HepG2 (cell line): Measurements from ENCODE around the gene DEDD2. TPM values are rescaled to one million over a fixed set of nuclear protein-coding genes. Genes with fewer than 3 reads are reported as not detected.
A peak's percentile ranks its signal among the peaks of the same experiment; 100 is the strongest.

Experiments used
- ARNTL ChIP-seq: sonication (generic); formaldehyde crosslinking; IDR thresholded peaks from 2 replicates; pipeline ENCODE4 v1.4.0; 2020; ENCODE audit warnings: mild to moderate bottlenecking, missing genetic modification reagents
- CBX5 ChIP-seq: sonication (generic); formaldehyde crosslinking; IDR thresholded peaks from 2 replicates; pipeline ENCODE4 v1.4.0; 2020; ENCODE audit warnings: missing genetic modification reagents, borderline replicate concordance
- E2F5 ChIP-seq: sonication (generic); formaldehyde crosslinking; conservative IDR thresholded peaks from 2 replicates; pipeline ENCODE4 v1.4.0; 2020; ENCODE audit warnings: missing genetic modification reagents
- ELF4 ChIP-seq: sonication (generic); formaldehyde crosslinking; IDR thresholded peaks from 2 replicates; pipeline ENCODE4 v1.5.0; 2020; ENCODE audit warnings: missing genetic modification reagents, mild to moderate bottlenecking, moderate library complexity, borderline replicate concordance
- GPBP1L1 ChIP-seq: sonication (generic); formaldehyde crosslinking; IDR thresholded peaks from 2 replicates; pipeline ENCODE4 v1.5.0; 2020; ENCODE audit warnings: mild to moderate bottlenecking, missing genetic modification reagents
- HES4 ChIP-seq: sonication (generic); formaldehyde crosslinking; IDR thresholded peaks from 2 replicates; pipeline ENCODE4 v1.9.0; 2021; ENCODE audit warnings: mild to moderate bottlenecking, missing genetic modification reagents, borderline replicate concordance
- ISX ChIP-seq: sonication (generic); formaldehyde crosslinking; conservative IDR thresholded peaks from 2 replicates; pipeline ENCODE4 v1.5.0; 2020; ENCODE audit warnings: missing genetic modification reagents
- NR2F1 ChIP-seq, 2 experiments: fragments of 450-650 bp in 1 of 2; formaldehyde crosslinking in 1 of 2; IDR thresholded peaks; 2 replicates each; pipeline versions ENCODE4 v1.5.0 to v1.6.1; 2016 to 2020; ENCODE audit warnings: mild to moderate bottlenecking in 1 of 2, missing compliant biosample characterization in 1 of 2, missing genetic modification reagents in 1 of 2, moderate library complexity in 1 of 2
- PBX3 ChIP-seq: sonication (generic); formaldehyde crosslinking; IDR thresholded peaks from 2 replicates; pipeline ENCODE4 v1.8.1; 2023; ENCODE audit warnings: missing genetic modification reagents, inconsistent platforms, borderline replicate concordance
- RBFOX2 ChIP-seq: fragments of 200-400 bp; formaldehyde crosslinking; IDR thresholded peaks from 2 replicates; pipeline ENCODE4 v1.6.1; 2017; ENCODE audit warnings: low read depth, mild to moderate bottlenecking, low read length
- REXO4 ChIP-seq: sonication (generic); formaldehyde crosslinking; IDR thresholded peaks from 2 replicates; pipeline ENCODE4 v1.8.0; 2022; ENCODE audit warnings: missing genetic modification reagents, mild to moderate bottlenecking, borderline replicate concordance
- SAP130 ChIP-seq: IDR thresholded peaks from 2 replicates; pipeline ENCODE4 v1.6.1; 2016; ENCODE audit warnings: low read depth
- U2AF1 ChIP-seq: fragments of 200-400 bp; formaldehyde crosslinking; optimal IDR thresholded peaks from 2 replicates; pipeline ENCODE3; 2017; ENCODE audit warnings: mild to moderate bottlenecking, low read depth, low read length
- UBTF ChIP-seq: sonication (generic); formaldehyde crosslinking; IDR thresholded peaks from 2 replicates; pipeline ENCODE4 v1.4.0; 2020; ENCODE audit warnings: mild to moderate bottlenecking, missing genetic modification reagents
- ZBTB7B ChIP-seq: sonication (generic); formaldehyde crosslinking; IDR thresholded peaks from 2 replicates; pipeline ENCODE4 v1.4.0; 2020; ENCODE audit warnings: missing genetic modification reagents
- ZMAT3 ChIP-seq: sonication (generic); formaldehyde crosslinking; conservative IDR thresholded peaks from 2 replicates; pipeline ENCODE4 v1.7.0; 2021; ENCODE audit warnings: missing genetic modification reagents
- ZNF124 ChIP-seq: sonication (generic); formaldehyde crosslinking; IDR thresholded peaks from 2 replicates; pipeline ENCODE4 v1.4.0; 2020; ENCODE audit warnings: missing genetic modification reagents
- ZNF256 ChIP-seq: sonication (generic); formaldehyde crosslinking; conservative IDR thresholded peaks from 2 replicates; pipeline ENCODE4 v1.4.0; 2020; ENCODE audit warnings: missing genetic modification reagents
- ZNF34 ChIP-seq: sonication (generic); formaldehyde crosslinking; IDR thresholded peaks from 2 replicates; pipeline ENCODE4 v1.4.0; 2020; ENCODE audit warnings: mild to moderate bottlenecking, missing genetic modification reagents, borderline replicate concordance
- ZNF343 ChIP-seq: sonication (generic); formaldehyde crosslinking; IDR thresholded peaks from 2 replicates; pipeline ENCODE4 v1.4.0; 2020; ENCODE audit warnings: mild to moderate bottlenecking, missing genetic modification reagents
- ZNF749 ChIP-seq: sonication (generic); formaldehyde crosslinking; IDR thresholded peaks from 2 replicates; pipeline ENCODE4 v1.8.0; 2022; ENCODE audit warnings: mild to moderate bottlenecking, missing genetic modification reagents, moderate library complexity, borderline replicate concordance
- ZNF75D ChIP-seq: sonication (generic); formaldehyde crosslinking; IDR thresholded peaks from 2 replicates; pipeline ENCODE4 v1.8.1; 2023; ENCODE audit warnings: missing genetic modification reagents, mild to moderate bottlenecking, borderline replicate concordance
- ZSCAN20 ChIP-seq: sonication (generic); formaldehyde crosslinking; IDR thresholded peaks from 2 replicates; pipeline ENCODE4 v1.4.0; 2020; ENCODE audit warnings: missing genetic modification reagents, mild to moderate bottlenecking, borderline replicate concordance
- ZSCAN29 ChIP-seq: sonication (generic); formaldehyde crosslinking; conservative IDR thresholded peaks from 2 replicates; pipeline ENCODE4 v1.4.0; 2020; ENCODE audit warnings: mild to moderate bottlenecking, missing genetic modification reagents
- polyA plus RNA-seq, 8 experiments: library from polyadenylated mRNA; depleted of rRNA in 3 of 8; stranded (reverse) in 7 of 8; unstranded in 1 of 8; fragments of >200 nt; fragmentation: Illumina TruSeq in 4 of 8; extraction: Trizol in 4 of 8; gene quantifications; 2 replicates each; pipeline versions ENCODE4 v1.2.1 to v1.2.3, GENCODE V29; 2011 to 2016; ENCODE audit warnings: low read depth in 4 of 8, missing spikeins in 1 of 8, mixed read lengths in 1 of 8; ENCODE audit not compliant: insufficient read depth in 1 of 8
- total RNA-seq, 5 experiments: library from RNA; depleted of rRNA; stranded (reverse); fragments of >200 nt; fragmentation: Illumina TruSeq; extraction: Trizol; gene quantifications; 2 replicates each; pipeline ENCODE4 v1.2.3, GENCODE V29; 2016; ENCODE audit warnings: low read depth in 1 of 5

Gene DEDD2
- total and polyA plus RNA-seq, 2 of the 13 experiments (the other 11 are each of a cell fraction or from before 2014, with no cell fraction given) = 19.2 to 24.7 TPM

- TF ChIP-seq ZNF75D (CRISPR knock-in tag) (no peak), ZNF34 (no peak), ZSCAN29 (no peak), CBX5 (CRISPR knock-in tag) (peak; percentile 69; the same call in 1 of the 2 replicates), ELF4 (CRISPR knock-in tag) (no peak), REXO4 (CRISPR knock-in tag) (no peak), ISX (no peak), ZMAT3 (peak; percentile 86; the same call in 1 of the 2 replicates), UBTF (CRISPR knock-in tag) (peak; percentile 73), ZBTB7B (CRISPR knock-in tag) (peak; percentile 96), HES4 (CRISPR knock-in tag) (peak; percentile 62; the same call in 1 of the 2 replicates), RBFOX2 (peak; percentile 92), ZNF749 (CRISPR knock-in tag) (no peak), ZSCAN20 (CRISPR knock-in tag) (no peak), U2AF1 (no peak), ZNF343 (CRISPR knock-in tag) (no peak), ARNTL (no peak; the same call in 1 of the 2 replicates), PBX3 (CRISPR knock-in tag) (no peak), E2F5 (CRISPR knock-in tag) (no peak; the same call in 1 of the 2 replicates), ZNF256 (0 out of 2 replicates have a peak, but pooled peaks have one; percentile 18), NR2F1 (CRISPR knock-in tag; IDR thresholded peaks at IDR 0.05) (no peak), ZNF124 (CRISPR knock-in tag) (0 out of 2 replicates have a peak, but pooled peaks have one; percentile 39), SAP130 (CRISPR knock-in tag) (peak; percentile 94), GPBP1L1 (CRISPR knock-in tag) (no peak)
Measured at GRCh38 chr19:42219812-42220750, 2.6 kb upstream of the DEDD2 start, which contains the start of gene ZNF526 (continued).
